ENCODE measurements around the gene DOLK.

DNA sequence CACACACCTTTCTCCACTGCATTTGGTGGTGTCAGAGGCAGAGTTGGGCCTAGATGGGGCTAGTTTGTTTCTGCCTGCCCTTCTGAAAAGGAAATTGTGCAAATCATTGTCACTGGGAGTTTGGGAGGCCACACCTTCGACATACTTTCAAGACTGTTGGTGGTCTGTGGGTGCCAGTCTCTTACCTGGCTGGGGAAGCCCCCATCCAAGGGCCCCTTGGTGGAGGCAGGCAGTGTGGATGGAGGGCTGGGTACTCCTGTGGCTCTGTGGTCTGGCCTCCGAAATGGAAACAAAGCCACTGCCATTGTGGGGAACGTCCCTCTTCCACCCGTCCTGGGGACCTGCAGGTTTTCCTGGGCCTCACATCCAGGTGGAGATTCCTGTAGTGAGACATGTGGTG is 37.5 kb downstream of the DOLK start:
- TF ChIP-seq CTCF (IDR thresholded peaks at IDR 0.05), result no peak
- no peak for TF ChIP-seq POLR2A (IDR thresholded peaks at IDR 0.05)
- no peak for TF ChIP-seq EP300 (IDR thresholded peaks at IDR 0.05)
